GM04504 (cell line): ENCODE results near the gene KLHDC10.
"Not testable (repeated sequence)": the region's sequence is repeated elsewhere in the genome, so short reads cannot be mapped to it uniquely, and the experiment has no call there.

Experiments used
- DNase-seq: peaks from one replicate; pipeline ENCODE4 v3.0.0-alpha.2; 2012; ENCODE audit warnings: low read depth

Gene KLHDC10

DNA sequence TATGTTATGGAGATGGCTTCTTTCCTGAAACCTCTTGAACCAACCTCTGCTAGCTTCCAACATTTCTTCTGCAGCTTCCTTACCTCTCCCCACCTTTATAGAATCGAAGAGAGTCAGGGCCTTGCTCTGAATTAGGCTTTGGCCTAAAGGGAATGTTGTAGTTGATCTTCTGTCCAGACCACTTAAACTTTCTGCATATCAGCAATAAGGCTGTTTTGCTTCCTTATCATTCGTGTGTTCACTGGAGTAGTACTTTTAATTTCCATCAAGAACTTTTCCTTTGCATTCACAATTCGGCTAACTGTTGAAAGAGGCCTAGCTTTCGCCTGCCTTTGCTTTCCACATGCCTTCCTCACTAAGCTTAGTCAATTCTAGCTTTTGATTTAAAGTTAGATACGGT, 48.0 kb downstream of the KLHDC10 start:
- no peak for DNase-seq

DNA sequence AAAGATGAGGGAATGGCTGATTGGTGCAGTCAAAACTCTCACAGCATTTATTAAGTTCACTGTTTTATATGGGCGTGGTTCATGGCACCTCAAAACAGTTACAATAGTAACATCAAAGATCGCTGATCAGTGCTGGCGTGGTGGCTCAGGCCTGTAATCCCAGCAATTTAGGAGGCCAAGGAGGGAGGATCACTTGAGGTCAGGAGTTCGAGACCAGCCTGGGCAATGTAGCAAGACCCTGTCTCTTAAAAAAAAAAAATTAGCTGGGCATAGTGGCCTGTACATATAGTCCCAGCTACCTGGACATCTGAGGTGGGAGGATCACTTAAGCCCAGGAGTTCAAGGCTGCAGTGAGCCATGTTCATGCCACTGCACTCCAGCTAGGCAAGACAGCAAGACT, 48.5 kb downstream of the KLHDC10 start:
- no peak for DNase-seq

DNA sequence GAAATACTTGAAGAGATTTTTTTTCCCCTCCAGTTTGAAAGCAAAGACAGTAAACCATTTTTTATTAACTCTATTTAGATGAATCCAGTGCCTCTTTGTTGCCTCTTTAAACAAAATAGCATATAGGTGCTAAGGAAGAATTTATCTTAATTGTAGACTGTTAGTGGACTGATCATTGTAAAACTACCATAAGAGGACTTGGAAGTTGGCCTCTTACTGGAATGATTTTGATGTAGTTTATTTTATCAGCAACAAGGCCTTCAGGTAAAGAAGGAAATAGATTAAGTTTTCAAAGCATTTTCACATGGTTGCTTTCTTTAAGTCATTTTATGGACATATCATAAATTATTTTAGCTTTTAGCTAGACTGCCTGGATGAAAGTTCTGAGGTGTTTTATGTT, 53.2 kb downstream of the KLHDC10 start:
- no peak for DNase-seq

DNA sequence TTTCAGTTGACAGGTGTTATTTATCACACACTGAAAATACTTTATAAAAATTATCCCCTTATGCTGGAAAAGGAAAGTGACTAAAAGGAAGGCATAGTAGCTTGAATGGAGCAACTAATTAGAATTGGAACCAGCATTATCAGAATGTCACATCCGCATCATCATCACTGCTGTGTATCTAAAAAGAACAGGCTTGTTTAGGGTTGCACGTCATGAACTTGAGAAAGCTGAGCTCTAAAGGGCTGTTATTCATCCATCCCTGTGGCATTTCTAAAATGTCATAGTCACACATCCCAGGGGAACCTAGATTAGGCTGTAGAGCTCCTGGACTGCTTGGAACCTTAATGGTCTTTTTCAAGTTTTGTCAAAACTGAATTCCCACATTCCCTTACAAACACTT, 54.4 kb downstream of the KLHDC10 start:
- DNase-seq: no peak

DNA sequence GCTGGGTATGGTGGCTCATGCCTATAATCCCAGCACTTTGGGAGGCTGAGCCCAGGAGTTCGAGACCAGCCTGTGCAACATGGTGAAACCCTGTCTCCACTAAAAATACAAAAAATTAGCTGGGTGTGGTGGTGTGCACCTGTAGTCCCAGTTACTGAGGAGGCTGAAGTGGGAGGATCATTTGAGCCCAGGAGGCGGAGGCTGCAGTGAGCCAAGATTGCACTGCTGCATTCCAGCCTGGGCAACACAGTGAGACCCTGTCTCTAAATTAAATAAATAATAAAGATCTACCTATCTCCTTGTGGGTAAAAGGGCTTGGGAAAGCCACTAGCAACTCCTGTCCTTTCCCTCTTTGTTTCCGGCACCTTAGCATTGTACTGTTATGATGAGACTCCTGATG, 56.5 kb downstream of the KLHDC10 start:
- not testable (repeated sequence) for DNase-seq

DNA sequence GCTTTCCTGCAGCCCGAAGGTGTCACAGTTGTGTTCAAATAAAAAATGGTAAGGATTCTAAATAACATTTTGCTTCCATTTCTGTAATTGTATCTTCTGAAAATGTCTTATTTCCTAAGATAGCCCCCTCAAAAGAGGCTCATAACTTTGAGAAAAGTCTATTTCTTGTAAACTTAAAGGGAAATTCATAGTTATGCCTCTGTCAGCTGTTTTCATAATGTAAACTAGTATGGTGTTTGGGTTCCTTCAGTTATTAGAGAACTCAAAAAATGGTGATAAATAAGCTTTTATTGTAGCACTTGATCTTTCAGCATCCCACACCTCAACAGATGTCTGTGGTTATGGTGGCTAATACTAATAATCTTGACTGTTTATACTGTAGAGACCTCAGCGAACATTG, 57.1 kb downstream of the KLHDC10 start:
- no peak for DNase-seq

DNA sequence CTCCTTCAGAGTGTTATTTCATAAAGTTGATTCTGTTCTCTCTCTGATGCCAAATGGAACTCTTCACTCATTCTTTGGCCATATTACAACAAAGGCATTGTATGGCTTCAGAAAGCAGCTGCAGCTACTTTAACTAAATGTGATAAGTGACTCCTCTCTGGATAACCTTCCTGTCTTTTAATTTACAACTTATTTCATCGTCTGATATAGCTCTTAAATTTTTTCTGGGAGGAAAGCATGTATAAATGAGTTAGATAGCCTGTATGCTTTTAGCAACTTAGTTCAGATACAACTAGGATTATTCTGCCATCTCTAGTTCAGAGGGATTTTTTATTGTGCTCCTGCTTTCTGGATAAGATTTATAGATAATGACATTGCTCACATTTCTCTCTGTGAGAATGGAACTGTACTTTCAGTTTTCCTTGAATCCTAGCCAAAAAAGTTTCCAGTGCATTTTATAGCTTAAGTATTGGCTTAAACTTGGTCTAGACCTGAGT, 57.5 kb downstream of the KLHDC10 start:
- no peak for DNase-seq

DNA sequence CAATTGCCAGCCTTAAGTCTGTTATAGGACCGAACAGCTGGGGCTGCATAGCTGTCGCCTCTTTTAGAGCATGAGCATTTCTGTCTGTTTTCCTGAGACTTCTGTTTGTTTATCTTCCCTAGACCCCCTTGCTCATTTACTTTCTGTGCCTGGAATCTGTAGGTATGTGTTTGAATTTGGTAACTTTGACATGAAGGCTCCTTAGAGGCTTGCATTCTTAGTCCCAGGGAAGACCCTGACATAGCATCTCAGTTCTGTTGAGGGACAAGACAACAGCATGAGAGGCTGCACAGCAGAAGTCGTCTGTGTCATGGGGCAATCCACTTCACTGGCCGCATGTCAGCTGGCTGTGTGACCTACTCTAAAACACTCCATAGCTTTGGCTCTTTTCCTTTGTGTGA, 58.7 kb downstream of the KLHDC10 start:
- no peak for DNase-seq

DNA sequence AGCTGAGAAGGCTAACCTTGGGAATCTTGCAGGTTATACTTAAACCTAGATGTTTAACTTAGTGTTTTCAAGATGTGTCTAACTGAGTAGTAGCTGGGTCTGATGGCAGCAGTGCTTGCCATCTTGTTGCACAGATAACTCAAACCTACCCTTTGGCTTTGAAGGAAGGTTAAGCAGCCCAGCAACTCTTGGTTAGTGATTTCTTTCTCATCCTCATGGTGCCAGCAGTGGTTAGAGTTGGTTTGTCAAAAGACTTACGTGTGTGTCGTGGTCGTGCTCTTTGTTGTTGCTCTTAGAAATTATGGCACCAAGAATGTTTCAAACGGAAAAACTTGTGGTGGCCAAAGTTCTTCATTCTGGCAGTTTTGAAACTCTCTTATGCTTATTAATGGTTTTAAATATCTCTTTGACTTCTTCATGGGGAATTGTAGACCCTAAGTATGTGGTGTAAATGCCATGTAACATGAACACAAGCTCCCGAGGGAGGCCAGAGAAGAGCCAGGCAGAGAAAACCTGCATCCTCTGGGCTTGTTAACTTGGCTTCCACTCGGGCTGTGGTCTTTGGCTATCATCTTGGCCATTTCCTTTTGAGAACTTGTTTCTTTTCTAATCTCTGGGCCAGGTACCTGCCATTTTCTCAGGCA, 61.0 kb downstream of the KLHDC10 start:
- DNase-seq: no peak

DNA sequence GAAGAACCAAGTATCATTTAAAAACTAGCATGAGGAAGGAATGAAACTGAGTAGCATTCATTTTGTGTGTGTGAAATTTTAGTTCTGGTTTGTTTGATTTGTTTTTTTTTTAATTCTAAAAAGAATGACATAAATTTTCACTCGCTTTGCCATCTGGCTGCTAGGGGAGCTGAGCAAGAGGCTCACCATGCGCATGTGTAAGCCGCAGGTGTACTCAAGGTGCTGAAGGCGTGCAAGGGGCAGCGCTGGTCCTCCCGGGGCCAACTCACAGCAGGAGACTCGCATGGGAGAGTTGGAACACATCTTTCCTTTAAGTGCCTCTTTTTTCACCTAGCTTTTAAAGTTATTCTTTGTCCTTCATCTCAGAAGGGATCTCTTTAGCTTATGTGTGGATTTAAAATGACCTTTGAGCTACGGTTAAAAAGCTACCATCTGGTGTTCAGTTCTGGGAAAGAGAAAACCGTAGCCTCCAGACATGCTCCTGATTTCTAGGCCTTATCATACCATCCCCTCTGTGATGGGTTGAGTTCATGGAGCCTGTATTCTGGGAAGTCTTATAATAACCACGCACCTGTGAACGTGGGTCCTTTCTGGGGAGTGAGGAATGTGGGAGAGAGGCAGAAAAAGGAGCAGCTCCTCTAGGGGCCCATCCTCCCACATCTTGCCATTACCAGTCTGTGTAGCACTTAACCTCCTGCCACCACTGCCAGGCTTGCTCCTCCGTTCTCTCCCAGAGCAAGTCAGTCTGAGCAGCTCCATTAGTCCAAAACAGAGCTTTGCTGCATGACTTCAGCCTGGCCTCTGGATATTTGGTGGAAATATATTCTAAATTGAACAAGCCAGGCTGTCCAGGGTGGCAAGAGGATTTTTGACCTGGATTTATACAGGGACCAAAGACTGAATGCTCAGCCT, 61.9 kb downstream of the KLHDC10 start:
- DNase-seq: no peak

DNA sequence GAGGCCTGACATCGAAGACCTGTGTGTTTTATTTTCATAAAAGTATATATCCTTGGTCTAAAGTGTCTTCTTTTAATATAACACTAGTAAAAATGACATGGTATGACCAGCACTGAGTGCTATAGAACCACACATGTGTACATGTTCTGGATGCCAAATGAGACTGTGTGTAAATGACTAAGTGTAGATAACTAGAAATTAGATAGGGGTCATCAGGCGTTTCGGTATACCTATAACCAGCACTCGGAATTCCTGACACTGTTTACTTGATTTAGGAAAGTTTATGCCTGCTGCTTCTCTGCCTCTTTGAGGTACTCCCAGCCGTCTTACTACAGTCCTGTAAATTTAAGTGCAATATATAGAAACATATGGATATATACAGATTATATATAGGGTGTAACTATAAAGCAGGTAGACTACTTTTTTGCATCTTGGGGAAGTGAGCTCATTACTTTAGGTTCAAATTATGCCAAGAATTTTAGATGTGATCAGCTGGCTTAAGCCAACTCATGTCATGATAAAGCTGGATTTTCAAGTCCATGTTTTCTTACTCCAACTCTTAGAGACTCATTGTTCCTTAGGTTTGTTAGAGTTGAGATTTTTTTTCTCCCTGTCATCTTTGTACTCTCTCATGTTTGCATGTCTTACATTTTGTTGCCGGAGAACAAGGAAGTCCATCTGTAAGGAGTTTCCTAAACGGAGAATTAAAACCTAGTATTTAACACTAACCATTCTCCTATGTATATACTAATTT, 62.9 kb downstream of the KLHDC10 start:
- DNase-seq: no peak

DNA sequence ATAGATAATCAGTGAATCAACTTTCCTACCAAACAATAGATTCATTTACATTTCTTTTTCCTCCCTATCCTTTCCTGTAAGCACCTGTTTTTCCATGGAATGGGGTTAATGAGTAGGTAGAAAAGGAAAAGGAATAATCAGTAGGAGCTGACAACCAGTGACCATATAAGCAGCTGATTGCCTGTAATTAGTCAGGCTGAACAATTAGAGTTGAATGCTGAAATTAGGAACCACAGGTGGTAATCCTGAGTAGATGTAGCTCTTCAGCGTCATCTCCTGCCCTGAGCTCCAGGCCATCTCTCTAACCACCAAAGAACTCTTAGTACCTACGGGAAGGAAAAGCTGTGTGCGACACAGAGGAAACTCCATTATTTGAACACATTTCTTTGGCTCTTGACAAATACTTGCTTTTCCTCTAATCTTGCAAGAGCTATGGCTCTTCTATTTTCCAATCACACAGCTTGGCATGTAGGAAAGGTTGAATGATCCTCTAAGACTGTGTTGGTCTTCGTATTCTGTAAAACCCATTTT, 63.8 kb downstream of the KLHDC10 start:
- DNase-seq: no peak

DNA sequence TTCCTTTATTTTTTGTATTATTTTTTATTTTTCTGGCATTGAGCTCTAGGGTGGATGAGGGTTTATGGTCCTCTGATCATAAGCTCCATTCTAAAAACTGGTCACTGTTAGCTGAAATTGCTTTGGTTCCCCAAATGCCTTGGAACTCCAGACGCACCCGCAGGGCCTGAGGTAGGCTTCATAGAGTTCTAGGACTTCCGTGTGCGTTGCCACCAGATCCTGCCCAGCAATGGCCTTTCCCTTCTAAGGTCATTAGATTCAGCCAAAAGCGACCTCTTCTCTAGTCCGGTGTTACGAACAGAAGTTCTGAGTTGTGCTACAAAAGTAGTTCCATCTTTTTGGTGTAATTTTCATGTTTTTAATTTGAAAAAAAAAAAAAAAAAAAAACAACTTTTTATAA, 64.4 kb downstream of the KLHDC10 start:
- DNase-seq: no peak

DNA sequence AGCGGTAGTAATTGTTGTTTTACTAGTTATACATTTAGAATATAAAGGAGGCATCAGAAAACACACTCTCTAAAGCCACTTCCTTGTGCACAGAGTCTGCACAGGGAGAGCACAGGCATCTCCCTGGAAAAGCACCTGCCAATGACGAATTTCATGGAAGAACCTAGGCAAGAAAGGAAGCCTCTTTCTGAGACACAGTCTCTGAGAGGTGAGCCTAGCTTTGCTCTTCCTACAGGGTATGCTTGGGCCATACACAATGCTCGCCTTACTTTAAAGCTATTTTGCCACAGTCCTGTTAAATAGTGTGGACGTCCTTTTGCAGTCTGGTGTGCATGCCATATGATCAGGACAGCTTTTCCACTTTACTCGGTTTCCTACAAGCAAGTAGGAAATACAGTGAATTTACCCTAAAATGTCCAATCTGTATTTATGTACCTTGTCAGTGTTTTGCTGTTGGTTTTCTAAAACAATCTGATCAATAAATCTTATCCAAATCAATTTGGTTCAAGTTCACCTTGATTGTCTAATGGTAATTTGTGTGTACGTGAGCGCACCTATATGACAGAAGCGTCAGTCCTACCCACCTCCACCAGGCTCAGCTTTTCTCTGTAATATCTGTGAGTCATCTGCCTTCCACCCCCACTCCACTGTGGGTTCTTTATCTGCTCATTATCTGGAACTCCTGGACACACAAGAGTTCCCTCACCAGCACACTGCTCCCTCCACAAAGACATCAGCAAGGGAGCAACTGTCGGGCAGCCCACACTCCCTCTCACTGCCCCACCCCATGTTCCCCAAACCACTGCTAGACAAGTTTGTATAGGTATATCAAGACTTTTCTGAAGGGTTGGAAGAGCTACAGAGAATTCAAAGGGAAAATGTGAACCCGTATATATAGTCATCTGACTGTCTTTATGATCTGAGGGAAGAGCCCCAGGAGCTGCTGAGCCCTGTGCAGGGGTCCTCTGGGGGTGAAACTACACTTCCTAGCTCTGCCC, 65.2 kb downstream of the KLHDC10 start:
- DNase-seq: no peak

DNA sequence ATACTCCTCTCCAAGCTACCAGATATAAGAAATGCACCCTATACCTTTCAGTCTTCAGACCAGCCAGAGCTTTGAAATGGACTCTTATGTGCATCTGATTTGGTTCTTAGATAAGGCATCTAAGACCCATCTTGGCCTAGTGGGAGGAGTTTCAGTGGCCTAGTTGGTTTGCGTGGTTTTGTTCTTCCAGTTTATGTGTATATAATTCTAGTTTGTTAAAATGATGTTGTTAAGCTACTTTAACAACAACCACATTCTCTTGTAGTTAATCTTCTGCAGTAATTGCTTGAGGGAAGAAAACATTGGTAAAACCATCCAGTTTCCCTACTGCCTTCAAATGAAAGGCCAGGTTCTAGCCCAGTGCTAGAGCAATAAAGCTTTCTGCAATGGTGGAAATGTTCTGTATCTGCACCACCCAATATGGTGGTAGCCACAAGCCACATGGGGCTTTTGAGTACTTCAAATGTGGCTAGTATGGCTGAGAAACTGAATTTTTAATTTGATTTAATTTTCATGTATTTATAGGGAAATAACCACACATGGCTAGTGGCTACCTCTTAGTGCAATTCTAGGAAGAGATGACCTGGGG, 66.3 kb downstream of the KLHDC10 start:
- DNase-seq: no peak

DNA sequence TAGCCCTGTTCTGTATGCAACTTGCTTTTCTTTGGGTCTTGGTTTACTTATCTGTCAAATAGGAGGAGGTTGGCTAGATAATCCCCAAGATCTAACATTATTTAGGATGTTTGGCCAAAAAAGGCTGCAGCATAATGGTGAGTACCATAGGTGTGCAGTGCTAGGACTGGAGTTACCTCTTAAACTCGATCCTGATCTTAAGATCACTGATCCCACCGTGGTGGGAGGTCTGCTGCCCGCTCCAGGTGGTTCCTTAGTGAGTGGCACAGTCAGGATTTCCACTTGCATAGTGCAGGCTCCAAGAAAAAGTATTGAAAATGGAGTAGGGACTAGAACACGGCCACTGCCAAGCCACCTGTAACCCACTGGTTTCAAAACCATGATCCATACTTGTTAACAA, 66.9 kb downstream of the KLHDC10 start:
- DNase-seq: no peak

DNA sequence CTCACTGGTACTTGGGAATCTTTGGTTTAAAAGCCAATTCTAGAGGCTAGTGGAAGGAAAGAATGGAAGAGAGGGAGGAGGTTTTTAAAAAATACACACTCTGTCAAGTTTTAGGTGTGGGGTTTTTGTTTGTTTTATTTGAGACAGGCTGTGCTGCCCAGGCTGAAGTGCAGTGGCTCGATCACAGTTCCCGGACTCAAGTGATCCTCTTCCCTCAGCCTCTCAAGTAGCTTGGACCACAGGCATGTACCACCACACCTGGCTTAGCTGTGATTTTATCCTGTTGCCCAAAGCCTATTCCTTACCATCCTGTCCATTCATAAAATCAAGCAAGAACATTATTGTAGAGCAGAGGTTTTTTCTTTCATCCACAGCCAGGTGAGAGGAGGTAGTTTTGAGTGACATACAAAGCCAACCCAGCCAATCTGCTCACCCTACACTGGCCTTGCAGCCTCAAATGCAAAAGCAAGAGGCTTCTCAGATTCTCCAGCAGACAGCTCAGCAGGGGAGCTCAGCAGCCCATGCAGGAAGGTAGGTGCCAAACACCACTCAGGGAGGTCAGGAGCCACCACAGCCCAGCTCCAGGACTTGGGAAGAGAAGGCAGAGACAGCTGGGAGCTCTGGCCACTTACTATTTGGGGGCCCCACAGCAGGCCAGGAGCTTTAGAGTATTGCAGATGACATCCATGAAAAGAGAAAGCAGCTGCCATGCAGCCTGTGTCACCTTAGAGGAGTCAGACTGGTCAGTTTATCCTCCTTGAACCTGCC, 69.0 kb downstream of the KLHDC10 start:
- DNase-seq: no peak

DNA sequence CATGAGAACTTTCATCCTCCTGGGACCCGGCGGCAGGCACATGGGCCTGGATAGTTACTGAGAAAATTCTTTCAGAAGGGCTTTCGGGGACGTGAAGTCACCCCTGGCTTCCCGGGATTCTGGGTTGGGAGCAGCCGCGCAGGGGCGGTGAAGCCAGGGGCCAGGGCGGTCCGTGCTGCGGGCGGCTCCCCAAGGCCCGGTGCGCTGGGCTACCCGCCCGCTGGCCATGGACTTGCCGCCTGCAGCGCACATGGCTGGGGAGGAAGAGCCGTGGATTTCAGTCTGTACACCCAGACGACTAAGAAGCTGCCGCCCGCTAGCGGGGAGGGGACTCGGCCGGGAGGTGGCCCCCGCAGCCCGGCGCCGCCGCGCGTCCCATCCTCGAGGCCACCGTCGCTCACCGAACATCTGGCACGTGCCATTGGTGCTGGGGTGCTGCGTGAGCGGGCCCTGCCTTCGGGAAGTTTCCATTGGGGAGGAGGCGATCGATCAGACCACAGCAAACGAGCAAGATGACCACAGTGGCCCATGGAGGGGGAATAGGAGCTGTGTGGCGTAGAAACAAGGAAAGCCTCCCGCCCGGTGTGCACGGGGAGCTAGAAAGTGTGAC, 70.3 kb downstream of the KLHDC10 start:
- no peak for DNase-seq

DNA sequence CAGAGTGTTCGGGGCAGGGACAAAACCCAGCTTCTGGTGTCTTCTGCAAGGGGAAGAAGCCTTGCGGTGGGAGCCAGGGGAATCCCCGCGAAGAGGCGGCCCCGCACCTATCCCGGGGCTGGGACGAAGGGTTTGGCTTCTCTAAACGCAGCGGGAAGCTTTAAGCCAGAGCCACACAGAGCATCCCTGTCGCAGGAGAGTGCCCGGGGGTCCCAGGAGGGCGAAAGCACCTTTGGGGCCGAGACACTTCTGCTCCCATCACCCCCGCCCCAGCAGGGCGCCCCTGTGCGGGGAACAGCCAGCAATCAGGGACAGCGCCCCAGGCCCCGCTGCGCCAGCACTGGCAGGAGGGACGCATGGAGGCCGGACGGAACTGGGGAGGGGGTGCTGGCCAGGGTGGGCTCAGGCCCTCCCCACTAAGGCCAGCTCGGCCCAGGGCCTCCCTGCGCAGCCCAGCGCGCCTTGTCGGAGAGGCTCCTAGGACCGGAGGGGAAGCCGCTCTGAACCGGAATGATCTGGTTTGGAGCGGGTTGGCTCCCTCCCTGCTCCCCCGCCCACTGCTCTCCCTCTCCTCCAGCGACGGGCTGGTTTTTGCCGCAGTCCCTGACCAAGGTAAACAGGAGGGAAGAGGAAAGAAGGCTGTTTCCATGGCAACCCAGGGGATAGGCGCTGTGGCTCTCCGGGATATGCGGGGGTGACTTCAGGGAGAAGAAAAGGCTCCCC, 71.0 kb downstream of the KLHDC10 start:
- DNase-seq: peak; percentile 34
